ENCODE measurements around the gene CREBBP.

The CREBBP gene

DNA sequence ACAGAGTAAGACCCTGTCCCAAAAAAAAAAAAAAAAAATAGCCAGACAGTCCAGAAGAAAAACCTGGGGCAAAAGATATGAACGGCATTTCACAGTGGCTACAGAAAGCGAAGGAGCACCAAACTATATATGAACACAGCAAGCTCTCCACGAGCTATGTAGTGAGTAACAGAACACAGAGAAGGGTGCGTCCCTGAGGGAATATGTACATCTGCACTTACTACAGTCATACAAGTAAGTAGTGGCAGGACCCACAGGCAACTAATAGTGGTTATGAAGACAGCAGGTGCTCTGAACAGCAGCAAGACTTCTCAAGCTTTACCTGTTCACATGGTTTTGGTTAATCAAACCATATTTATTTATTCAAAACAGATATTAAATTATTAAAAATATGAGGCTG, 179.0 kb downstream of the CREBBP start:
- no peak for DNase-seq

DNA sequence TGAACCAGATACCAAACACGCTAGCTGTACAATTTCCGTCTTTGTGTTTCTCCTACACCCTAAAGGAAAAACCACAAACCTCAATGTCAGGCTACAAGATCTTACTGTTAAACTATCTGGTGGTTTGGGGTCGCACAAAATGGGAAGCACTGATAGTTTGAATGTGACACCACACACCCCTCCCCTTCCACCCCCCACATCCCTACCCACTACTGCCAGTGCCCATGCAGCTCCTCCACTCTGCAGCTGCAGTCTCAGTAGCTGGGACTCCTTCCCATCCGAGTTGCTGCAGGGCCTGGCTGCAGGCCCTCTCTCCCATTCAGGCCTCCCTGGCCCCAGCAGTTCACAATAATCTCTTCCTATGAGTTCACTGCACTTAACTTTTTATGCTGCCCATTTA, 181.6 kb downstream of the CREBBP start:
- no peak for DNase-seq

DNA sequence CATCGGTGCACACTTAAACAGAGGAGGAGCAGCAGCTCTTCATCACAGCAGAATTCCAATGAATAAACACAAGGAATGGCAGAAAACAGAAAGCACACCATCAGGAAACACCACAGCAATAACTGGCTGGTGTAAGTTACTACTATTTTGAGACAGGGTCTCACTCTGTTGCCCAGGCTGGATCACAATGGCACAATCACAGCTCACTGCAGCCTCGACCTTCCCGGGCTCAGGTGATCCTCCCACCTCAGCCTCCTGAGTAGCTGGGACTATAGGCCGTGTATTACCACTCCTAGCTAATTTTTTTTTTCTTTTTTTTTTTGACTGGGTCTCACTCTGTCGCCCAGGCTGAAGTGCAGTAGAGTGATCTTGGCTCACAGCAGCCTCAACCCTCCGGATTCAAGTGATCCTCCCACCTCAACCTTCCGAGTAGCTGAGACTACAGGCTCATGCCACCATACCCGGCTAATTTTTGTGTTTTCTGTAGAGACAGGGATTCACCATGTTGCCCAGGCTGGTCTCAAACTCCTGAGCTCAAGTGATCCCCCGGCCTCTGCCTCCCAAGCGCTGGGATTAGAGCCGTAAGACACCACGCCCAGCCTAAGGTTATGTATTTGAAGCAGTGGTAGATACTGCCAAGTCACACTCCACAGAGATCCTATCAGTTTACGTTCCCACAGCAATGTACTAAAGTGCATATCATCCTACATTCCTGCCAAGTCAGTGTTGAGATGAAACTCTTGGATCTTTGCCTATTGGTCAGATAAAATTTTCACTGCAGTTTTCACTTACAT, 183.9 kb downstream of the CREBBP start:
- DNase-seq, result peak; percentile 25

DNA sequence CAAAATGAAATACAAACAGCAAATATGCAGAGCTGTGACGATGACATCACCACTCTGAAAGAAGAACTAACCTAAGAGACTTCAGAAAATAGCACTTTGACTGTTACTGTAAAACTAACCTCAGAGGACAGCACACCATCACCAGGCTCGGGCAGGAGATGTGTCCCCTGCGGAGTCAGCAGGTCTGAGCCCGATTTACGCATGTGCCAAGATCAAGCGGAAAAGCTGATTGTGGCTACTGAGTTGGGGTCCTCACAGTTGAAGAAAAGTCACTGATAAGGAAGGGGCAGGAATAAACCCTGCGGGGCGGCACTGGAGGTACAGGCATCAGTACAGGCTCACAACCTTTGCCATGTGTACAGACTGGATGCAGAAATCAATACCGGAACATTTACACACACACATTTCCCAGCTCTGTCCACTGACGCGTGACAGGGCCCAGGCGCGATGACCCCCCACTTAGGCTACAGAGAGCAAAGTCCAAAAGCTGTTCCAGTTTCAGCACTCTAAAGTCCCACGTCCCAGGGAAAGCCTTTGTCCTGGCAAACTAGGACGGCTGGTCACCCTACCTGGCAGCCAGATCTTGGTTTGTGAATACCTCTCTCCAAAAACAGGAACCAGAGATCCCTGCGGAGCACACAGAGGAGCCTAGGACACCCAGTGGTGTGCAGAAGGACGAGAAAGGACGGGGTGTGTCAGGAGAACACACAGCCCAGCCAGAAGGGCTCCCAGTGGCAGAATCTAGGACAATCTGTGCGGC, 184.7 kb downstream of the CREBBP start:
- DNase-seq, result peak; percentile 45

DNA sequence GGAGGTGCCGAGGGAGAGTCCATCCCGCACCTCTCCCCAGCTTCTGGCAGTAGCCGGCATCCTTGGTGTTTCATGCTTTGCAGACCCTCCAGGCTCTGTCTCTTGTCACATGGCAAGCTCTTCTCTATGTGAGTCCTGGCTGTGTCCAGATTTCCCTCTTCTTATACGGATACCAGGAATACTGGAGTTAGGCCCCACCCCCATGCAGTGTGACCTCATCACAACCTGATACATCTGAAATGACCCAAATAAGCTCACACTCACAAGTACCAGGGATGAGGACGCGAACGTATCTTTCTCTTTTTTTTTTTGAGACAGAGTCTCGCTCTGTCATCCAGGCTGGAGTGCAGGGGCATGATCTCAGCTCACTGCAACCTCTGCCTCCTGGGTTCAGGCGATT, 186.5 kb downstream of the CREBBP start:
- no peak for DNase-seq

DNA sequence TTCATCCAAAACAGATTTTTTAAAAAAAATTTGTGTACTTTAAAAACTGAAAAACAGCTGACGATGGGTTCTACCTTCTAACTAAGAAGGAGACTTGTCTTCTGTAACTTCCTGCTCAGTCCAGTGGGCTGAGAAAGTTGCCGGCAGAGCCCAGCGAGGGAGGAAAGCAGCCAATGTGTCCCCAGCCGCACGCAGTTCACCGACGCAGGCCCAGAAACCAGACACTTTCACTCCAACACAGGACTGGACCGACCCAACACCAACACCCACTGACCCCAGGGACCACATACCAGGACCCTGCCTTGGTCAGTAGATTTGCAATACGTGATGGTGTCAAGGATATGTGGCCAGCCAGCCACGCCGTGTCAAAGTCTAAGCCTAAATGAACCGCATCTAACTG, 188.8 kb downstream of the CREBBP start:
- no peak for DNase-seq

DNA sequence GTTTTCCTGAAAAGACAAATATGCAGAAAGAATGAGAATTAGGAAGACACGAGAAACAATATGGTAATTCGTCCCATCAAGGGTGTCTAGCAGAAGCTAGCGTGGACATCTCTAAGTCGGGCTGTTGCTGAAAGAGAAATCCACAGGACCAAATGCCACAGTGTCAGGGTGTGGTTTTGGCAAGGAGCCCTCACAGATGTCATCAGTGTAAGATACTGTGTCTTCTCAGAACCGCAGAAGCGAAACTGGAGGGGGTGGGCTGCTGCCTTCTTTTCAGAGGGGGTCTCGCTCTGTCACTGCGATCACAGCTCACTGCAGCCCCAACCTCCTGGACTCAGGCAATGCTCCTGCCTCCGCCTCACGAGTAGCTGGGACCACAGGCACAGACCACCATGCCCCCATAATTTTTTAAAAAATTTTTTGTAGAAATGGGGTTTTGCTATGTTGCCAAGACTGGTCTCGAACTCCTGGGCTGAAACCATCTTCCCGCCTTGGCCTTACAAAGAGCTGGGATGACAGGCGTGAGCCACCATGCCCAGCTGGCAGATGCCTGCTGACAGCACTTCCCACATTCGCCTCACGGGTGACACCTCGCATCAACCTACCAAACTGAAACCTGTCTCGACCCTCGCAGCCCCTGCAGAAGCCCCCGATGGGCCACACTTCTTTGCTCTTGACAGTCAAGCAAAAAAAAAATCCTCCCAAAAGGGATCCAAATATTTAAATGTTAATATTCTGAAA, 189.4 kb downstream of the CREBBP start:
- DNase-seq, result no peak

DNA sequence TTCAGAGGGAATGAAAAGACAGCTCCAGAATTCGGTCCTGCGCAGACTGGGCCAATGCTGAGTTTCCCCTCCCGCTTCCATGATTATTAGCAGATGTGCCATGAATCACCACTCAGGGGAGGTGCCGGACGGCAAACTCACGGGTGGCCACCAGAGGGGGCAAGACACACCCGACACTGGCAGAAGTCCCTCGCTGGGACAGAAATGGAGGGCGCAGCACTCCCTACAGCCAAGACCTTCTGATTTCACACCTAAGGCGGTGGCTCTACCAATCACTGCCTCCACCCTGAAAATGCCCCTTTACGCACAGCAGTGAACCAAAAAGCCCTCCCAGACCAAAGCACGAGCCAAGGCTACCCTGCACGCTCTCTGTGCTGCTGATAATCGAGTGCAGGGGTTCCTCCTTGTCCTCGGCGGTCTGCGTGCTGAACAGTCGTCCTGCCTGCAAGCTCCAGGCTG, 190.0 kb downstream of the CREBBP start:
- peak; percentile 94 for DNase-seq

DNA sequence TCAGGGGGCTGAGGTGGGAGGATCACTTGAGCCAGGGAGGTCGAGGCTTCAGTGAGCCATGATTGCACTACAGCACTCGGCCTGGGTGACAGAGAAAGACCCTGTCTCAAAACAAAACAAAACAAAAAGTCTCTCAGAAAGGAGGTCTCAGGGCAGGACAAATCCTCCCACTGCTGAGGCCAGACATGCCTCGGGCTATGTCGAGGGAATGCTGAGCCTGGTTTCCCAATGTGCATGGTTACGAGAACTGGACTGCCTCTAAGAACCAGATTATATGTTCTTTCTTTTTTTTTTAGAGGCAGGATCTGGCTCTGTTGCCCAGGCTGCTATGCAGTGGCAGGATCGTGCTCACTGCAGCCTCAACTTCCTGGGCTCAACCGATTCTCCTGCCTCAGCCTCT, 190.8 kb downstream of the CREBBP start:
- no peak for DNase-seq

DNA sequence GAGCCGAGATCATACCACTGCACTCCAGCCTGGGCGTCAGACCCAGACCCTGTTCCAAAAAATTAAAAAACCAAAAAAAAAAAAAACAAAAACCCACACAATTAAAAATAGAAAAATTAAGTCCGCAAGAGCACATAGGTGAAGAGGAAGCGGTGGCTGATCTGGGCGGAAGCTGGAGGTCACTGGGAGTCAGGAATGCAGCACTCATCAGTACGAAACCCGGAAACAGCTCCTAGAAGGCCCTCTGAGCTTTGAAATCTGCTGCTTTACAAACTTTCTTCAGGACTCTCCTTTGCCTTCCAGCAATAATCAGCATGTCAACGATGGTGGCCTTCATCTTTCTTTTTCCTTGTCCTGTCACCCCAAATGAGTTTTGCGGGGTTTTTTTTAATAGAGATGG, 192.7 kb downstream of the CREBBP start:
- no peak for DNase-seq

DNA sequence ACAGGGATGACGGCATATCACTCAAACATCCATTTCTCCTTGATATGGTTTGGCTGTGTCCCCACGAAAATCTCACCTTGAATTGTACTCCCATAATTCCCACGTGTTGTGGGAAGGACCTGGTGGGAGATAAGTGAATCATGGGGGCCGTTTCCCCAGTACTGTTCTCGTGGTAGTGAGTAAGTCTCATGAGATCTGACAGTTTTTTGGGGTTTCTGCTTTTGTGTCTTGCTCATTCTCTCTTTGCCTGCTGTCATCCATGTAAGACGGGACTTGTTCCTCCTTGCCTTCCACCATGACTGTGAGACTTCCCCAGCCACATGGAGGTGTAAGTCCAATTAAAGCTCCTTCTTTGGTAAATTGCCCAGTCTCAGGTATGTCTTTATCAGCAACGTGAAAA, 193.5 kb downstream of the CREBBP start:
- DNase-seq, result no peak

DNA sequence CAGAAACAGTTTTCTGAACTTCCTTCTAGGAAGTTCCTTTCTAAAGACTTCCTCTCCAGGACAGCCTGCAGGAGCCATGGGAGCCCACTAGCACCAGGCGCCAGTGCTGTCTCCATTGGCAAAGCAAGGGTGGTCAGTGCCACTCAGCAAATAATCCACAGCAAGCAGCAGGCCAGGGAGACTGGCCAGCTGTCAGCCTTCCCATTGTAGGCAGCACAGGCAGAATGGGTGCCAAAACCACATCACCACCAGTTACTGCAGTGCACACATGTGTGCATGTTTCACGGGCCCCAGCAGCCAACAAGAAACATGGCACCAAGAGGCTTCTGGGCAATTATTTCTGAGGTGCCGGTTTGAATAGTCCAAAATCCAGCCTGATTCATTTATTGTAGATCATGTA, 199.3 kb downstream of the CREBBP start:
- DNase-seq, result no peak

DNA sequence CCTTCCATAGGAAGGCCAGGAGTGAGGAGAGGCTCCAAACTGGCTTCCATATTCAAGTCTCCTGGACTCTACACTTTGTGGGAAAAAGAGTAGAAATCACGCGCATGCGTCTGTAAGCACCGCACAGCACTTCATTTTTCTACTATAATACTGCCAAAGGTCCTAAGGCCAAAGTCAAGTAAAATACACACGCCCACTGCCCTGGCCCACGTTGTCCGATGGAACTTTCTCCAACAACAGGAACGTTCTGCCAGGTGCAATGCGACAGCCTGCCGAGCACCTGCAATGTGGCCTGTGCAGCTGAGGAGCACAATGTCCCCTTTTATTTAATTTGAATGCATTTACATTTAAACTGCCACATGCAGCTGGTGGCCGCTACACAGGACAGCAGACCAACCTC, 202.5 kb downstream of the CREBBP start:
- DNase-seq, result no peak

DNA sequence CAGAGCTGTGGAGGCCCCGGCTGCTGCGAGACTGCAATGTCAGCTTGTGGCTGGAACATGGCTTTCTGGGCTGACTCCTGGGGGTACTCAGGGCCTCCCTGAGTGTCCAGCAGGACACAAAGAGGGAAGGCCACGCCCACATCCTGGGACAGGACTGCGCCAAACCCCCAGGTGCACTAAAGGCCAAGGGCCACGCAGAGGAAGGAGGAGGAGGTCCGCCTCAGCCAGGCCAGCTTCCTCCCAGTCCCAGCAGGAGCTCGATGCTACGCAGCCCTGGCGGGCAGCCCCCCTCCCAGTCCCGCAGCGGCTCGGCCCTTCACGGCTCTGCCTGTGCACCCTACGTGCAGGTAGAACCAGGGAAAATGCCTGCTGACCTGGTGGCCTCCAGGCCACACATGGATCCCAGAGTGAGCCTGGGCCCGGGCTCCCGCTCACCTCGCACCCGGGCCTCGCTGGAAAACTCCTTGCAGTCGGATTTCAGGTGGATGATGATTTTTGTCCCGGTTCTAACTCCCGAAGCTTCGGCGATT, 204.8 kb downstream of the CREBBP start:
- no peak for DNase-seq

Data from eye (tissue), 1 donor.